Hepatocyte (in vitro differentiated cells): Measurements from ENCODE around the gene GUSB. TPM values are rescaled to one million over a fixed set of nuclear protein-coding genes. Genes with fewer than 3 reads are reported as not detected.

Experiments used
- DNase-seq: peaks from one replicate; pipeline ENCODE4 v3.0.0-alpha.2; 2016; ENCODE audit warnings: low spot score
- H2AFZ ChIP-seq: fragments of 200-600 bp; sonication (generic); 2 replicates; pipeline ENCODE4 v1.6.0; 2016; ENCODE audit warnings: antibody characterized with exemption, mild to moderate bottlenecking
- H3K27ac ChIP-seq: fragments of 200-600 bp; sonication (generic); 2 replicates; pipeline ENCODE4 v1.5.1; 2016; ENCODE audit warnings: mild to moderate bottlenecking
- H3K27me3 ChIP-seq: fragments of 200-600 bp; sonication (generic); 2 replicates; pipeline ENCODE4 v1.6.1; 2016
- H3K36me3 ChIP-seq: fragments of 200-600 bp; sonication (generic); replicated peaks from 2 replicates; pipeline ENCODE4 v1.5.1; 2016; ENCODE audit warnings: low read depth; ENCODE audit not compliant: insufficient read depth
- H3K4me1 ChIP-seq: fragments of 200-600 bp; sonication (generic); 2 replicates; pipeline ENCODE4 v1.5.1; 2016; ENCODE audit warnings: mild to moderate bottlenecking, moderate library complexity; ENCODE audit not compliant: insufficient read depth
- H3K4me2 ChIP-seq: fragments of 200-600 bp; sonication (generic); 2 replicates; pipeline ENCODE4 v1.6.0; 2016
- H3K4me3 ChIP-seq: fragments of 200-600 bp; sonication (generic); 2 replicates; pipeline ENCODE4 v1.5.1; 2016; ENCODE audit warnings: mild to moderate bottlenecking
- H3K79me2 ChIP-seq: fragments of 200-600 bp; sonication (generic); 2 replicates; pipeline ENCODE4 v1.6.0; 2017; ENCODE audit warnings: mild to moderate bottlenecking
- H3K9me2 ChIP-seq: fragments of 200-600 bp; sonication (generic); replicated peaks from 2 replicates; pipeline ENCODE4 v1.6.0; 2017; ENCODE audit warnings: mild to moderate bottlenecking; ENCODE audit not compliant: insufficient read depth
- H3K9me3 ChIP-seq: fragments of 200-600 bp; sonication (generic); 2 replicates; pipeline ENCODE4 v1.5.1; 2016; ENCODE audit warnings: low read depth, mild to moderate bottlenecking
- H4K20me1 ChIP-seq: fragments of 200-600 bp; sonication (generic); 2 replicates; pipeline ENCODE4 v1.6.0; 2016; ENCODE audit warnings: mild to moderate bottlenecking; ENCODE audit not compliant: insufficient read depth, poor library complexity, severe bottlenecking
- CTCF ChIP-seq: fragments of 200-600 bp; sonication (generic); IDR thresholded peaks from 2 replicates; pipeline ENCODE4 v1.5.1; 2016; ENCODE audit warnings: antibody characterized with exemption, mild to moderate bottlenecking; ENCODE audit not compliant: poor library complexity
- EZH2 ChIP-seq: fragments of 200-600 bp; sonication (generic); IDR thresholded peaks from 2 replicates; pipeline ENCODE4 v1.6.1; 2016; ENCODE audit warnings: antibody characterized with exemption, mild to moderate bottlenecking, borderline replicate concordance
- EZH2phosphoT487 ChIP-seq: fragments of 200-600 bp; sonication (generic); IDR thresholded peaks from one replicate; pipeline ENCODE4 v1.6.1; 2018; ENCODE audit warnings: antibody characterized with exemption, mild to moderate bottlenecking, low read depth, moderate library complexity; ENCODE audit not compliant: unreplicated experiment, severe bottlenecking
- WGBS: methylation state at CpG from one replicate; pipeline ENCODE4 v1.1.6; 2016; ENCODE audit warnings: low lambda C conversion rate; ENCODE audit errors: missing lambda C conversion rate; 5-methylcytosine and 5-hydroxymethylcytosine counted together
- polyA plus RNA-seq: library from polyadenylated mRNA; unstranded; fragments of >200 nt; fragmentation: Nextera tagmentation; extraction: Ambion mirVana; gene quantifications from 2 replicates; pipeline ENCODE4 v1.2.1, GENCODE V29; 2016
- total RNA-seq: library from RNA; depleted of rRNA; stranded (reverse); fragments of >200 nt; gene quantifications from 2 replicates; pipeline ENCODE4 v1.2.3, GENCODE V29; 2014

Gene GUSB
- total and polyA plus RNA-seq, 2 experiments from 2014 or later = 53.7 to 120 TPM

GRCh38 chr7:65974191-65974801 lies 7.7 kb downstream of the GUSB start:
- Histone ChIP-seq H3K4me2 (no peak overlapping the region), H3K4me3 (no peak overlapping the region), H3K9me2 (no peaks in the 10 kb centered on the region), H3K36me3 (no peaks in the 10 kb centered on the region), H2AFZ (no peak overlapping the region), H3K9me3 (no peaks in the 10 kb centered on the region), H4K20me1 (no peaks in the 10 kb centered on the region), H3K27me3 (no peaks in the 10 kb centered on the region), H3K27ac (no peak overlapping the region), H3K79me2 (no peaks in the 10 kb centered on the region), H3K4me1 (no peaks in the 10 kb centered on the region)
- TF ChIP-seq EZH2 (no peak), CTCF (no peak), EZH2phosphoT487 (no peak)
- 96% methylated on average over 27 of the region's 29 CpGs for WGBS
- DNase-seq = no peak

GRCh38 chr7:65972976-65973375 lies 9.0 kb downstream of the GUSB start:
- no peaks in the 10 kb centered on the region for H3K36me3 ChIP-seq
- TF ChIP-seq CTCF = no peak
- TF ChIP-seq EZH2phosphoT487 = no peak
- TF ChIP-seq EZH2 = no peak
- WGBS = 97% methylated on average over 13 of the region's 13 CpGs

GRCh38 chr7:65971021-65971420 lies 11.0 kb downstream of the GUSB start:
- H3K4me3 ChIP-seq = no peak overlapping the region
- H3K4me1 ChIP-seq = no peaks in the 10 kb centered on the region
- DNase-seq = no peak
- H3K79me2 ChIP-seq = no peaks in the 10 kb centered on the region
- WGBS = over 99% methylated on average over 8 of the region's 8 CpGs
- H2AFZ ChIP-seq = no peak overlapping the region
- H3K27me3 ChIP-seq = no peaks in the 10 kb centered on the region
- no peaks in the 10 kb centered on the region for H3K9me2 ChIP-seq
- TF ChIP-seq CTCF (no peak), EZH2phosphoT487 (no peak), EZH2 (no peak)
- H3K4me2 ChIP-seq = no peak overlapping the region
- no peaks in the 10 kb centered on the region for H3K36me3 ChIP-seq
- H3K9me3 ChIP-seq = no peaks in the 10 kb centered on the region
- no peak overlapping the region for H3K27ac ChIP-seq
- no peaks in the 10 kb centered on the region for H4K20me1 ChIP-seq

More at GRCh38 chr7:65972976-65973375, 9.0 kb downstream of the GUSB start:
- no peaks in the 10 kb centered on the region for H4K20me1 ChIP-seq
- H3K27ac ChIP-seq = no peak overlapping the region
- H3K4me1 ChIP-seq = no peaks in the 10 kb centered on the region
- H3K4me2 ChIP-seq = no peak overlapping the region
- H3K27me3 ChIP-seq = no peaks in the 10 kb centered on the region
- H3K4me3 ChIP-seq = no peak overlapping the region
- no peak for DNase-seq
- no peaks in the 10 kb centered on the region for H3K79me2 ChIP-seq
- H3K9me3 ChIP-seq = no peaks in the 10 kb centered on the region
- H2AFZ ChIP-seq = no peak overlapping the region
- no peaks in the 10 kb centered on the region for H3K9me2 ChIP-seq
